GM21786 (cell line): ENCODE measurements around the gene ING5.
"Not testable (repeated sequence)": the region's sequence is repeated elsewhere in the genome, so short reads cannot be mapped to it uniquely, and the experiment has no call there.

Experiments
- ATAC-seq: cut with Tn5 transposase; IDR thresholded peaks from one replicate; pipeline ENCODE4 v1.9.1; 2021; ENCODE audit not compliant: unreplicated experiment

The ING5 gene

GRCh38 chr2:241759067-241759807, 57.4 kb downstream of the ING5 start:
- no peak for ATAC-seq

DNA sequence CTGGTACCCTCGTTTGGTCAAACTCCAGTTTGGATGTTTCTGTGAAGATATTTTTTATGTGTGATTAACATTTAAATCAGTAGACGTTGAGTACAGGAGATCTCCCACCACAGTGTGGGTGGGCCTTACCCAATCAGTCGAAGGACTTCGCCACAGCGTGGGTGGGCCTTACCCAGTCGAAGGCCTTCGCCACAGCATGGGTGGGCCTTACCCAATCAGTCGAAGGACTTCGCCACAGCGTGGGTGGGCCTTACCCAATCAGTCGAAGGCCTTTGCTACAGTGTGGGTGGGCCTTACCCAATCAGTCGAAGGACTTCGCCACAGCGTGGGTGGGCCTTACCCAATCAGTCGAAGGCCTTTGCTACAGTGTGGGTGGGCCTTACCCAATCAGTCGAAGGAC, 58.1 kb downstream of the ING5 start:
- not testable (repeated sequence) for ATAC-seq

DNA sequence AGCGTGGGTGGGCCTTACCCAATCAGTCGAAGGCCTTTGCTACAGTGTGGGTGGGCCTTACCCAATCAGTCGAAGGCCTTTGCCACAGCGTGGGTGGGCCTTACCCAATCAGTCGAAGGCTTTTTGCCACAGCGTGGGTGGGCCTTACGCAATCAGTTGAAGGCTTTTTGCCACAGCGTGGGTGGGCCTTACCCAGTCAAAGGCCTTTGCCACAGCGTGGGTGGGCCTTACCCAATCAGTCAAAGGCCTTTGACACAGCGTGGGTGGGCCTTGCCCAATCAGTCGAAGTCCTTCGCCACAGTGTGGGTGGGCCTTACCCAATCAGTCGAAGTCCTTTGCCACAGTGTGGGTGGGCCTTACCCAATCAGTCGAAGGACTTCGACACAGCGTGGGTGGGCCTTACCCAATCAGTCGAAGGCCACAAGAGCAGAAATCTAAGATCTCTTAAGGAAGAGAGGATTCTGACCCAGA, 58.5 kb downstream of the ING5 start:
- no peak for ATAC-seq

GRCh38 chr2:241762321-241762932, 60.6 kb downstream of the ING5 start:
- no peak for ATAC-seq

- ATAC-seq: no peak
Measured at GRCh38 chr2:241762933-241763369, 61.1 kb downstream of the ING5 start.

GRCh38 chr2:241763551-241764274, 61.9 kb downstream of the ING5 start:
- ATAC-seq: no peak

- ATAC-seq: no peak
Measured at GRCh38 chr2:241764275-241765241, 62.7 kb downstream of the ING5 start.

GRCh38 chr2:241767464-241768250, 65.8 kb downstream of the ING5 start:
- ATAC-seq: no peak

GRCh38 chr2:241768251-241768711, 66.4 kb downstream of the ING5 start:
- no peak for ATAC-seq

- no peak for ATAC-seq
Measured at GRCh38 chr2:241768850-241769249, 67.0 kb downstream of the ING5 start.

GRCh38 chr2:241769819-241770184, 68.0 kb downstream of the ING5 start:
- ATAC-seq: no peak

- no peak for ATAC-seq
Measured at GRCh38 chr2:241770185-241770935, 68.5 kb downstream of the ING5 start.

DNA sequence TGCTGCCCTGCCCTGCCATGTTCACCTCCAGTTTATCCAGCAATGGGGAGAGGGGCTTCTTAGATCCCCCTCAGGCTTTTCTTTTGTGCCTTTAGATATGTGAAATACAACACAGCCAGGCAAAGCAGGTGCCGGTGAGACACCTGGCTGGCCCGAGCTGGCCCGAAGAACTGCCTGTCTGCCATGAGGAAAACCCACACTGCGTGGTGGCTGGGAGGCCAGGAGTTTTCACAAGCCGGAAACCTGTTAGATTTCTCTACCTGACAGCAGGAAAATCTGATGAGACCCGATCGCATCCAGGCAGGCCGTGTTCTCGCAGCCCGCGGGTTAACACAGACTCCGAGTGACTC, 69.1 kb downstream of the ING5 start:
- no peak for ATAC-seq

DNA sequence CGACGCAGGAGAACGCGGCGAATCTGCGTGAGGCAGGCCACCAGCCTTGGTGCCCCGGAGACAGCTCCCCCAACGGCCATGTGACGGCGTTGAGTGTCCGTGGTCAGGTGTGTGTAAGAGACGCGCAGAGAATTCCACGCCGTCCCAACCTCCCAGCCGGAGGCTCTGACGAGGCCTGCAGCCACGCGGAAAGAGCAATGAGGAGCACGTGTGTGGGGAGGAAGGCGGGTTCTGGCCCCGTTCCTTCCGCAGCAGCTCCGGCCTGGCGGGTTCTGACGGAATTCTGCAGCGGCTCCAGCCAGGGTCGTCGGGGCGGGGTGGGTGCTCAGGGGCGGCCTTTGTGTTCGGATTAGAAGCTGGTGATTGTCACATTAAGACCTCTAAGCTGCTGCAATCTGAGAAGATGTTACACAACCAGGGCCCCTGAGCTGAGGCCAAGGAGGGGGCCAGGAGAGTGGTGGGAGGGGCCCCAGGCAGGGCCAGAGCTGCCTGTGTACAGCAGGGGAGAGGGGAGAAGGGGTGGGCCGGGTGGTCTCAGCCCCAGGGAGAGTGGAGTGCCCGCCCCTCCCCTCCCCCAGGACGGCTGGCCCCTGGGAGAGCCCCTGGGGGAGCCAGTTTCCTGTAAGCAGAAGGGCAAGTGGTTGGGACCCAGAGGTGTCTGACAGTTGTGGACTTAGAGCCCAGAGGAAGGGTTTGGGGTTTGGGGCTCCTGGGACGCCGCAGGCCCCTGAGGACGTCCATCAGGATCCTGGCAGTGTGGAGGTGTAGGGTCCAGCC, 69.6 kb downstream of the ING5 start:
- no peak for ATAC-seq

DNA sequence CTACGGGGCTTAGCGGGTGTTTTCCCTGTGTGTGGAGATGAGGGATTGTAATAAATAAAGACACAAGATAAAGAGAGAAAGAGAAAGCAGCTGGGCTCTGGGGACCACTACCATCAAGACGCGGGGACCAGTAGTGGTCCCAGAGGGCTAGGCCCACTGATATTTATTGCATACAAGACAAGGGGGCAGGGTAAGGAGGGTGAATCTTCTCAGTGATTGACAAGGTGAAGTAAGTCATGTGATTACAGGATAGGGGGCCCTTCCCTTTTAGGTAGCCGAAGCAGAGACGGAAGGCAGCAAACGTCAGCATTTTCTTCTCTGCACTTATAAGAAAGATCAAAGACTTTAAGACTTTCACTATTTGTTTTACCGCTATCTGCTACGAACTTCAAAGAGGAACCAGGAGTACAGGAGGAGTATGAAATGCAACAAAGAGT, 70.2 kb downstream of the ING5 start:
- ATAC-seq: no peak

- ATAC-seq: no peak
Measured at GRCh38 chr2:241773511-241774418, 71.9 kb downstream of the ING5 start.

DNA sequence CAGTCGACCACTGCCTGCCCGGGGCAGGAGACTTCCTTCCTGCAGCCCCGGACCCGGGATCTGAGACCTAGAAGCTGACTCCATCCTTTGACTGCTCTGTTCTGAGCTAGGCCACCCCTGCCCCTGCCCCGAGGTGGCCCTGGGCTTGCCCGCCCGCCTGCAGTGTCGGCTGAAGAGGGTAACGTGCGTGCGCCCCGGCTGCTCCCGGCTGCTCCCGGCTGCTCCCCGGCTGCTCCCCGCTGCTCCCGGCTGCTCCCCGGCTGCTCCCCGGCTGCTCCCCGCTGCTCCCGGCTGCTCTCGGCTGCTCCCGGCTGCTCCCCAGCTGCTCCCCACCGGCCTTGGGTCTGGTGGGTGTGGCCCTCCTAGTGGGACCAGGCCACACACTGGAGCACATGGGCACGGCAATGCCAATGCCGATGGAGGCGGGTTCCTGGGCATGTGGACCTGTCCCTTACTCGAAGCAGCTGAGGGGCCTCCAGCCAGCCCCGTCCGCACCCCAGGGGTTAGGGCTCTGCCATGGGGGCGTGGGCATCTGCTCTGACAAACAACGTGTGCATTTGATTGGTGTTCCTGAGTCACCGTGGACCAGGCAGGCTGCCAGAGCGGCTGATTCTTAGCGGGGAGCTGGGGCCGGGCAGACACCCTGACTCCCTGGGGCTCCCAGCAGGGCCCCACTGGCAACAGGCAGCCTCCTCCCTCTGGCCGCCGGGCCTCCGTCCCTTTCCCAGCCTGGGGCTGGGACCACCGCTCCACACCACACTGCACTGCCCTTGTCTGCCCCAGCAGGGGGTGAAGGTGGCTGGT, 72.8 kb downstream of the ING5 start:
- no peak for ATAC-seq
